HG03469 (cell line): ENCODE data around the gene CDK11B.
"Not testable (repeated sequence)": the region's sequence is repeated elsewhere in the genome, so short reads cannot be mapped to it uniquely, and the experiment has no call there.

Experiments
- ATAC-seq: cut with Tn5 transposase; IDR thresholded peaks from one replicate; pipeline ENCODE4 v1.9.1; 2021; ENCODE audit warnings: mild to moderate bottlenecking, moderate library complexity, moderate number of reproducible peaks; ENCODE audit not compliant: unreplicated experiment

The CDK11B gene

GRCh38 chr1:1600861-1601563 lies 57.8 kb downstream of the CDK11B start:
- no peak for ATAC-seq

GRCh38 chr1:1599935-1600860 lies 58.6 kb downstream of the CDK11B start, which contains the start of gene FNDC10:
Gene FNDC10, minus strand, starts transcription at chr1:1600135. Its CDS starts 120 bp downstream, at chr1:1600015.
- ATAC-seq: no peak

GRCh38 chr1:1599030-1599934 lies 59.5 kb downstream of the CDK11B start:
- ATAC-seq: no peak

- no peak for ATAC-seq
These were observed 60.1 kb downstream of the CDK11B start for GRCh38 chr1:1598720-1599029.

- ATAC-seq: no peak
These were observed 60.6 kb downstream of the CDK11B start for GRCh38 chr1:1598051-1598719.

GRCh38 chr1:1597275-1597930 lies 61.4 kb downstream of the CDK11B start:
- no peak for ATAC-seq

- no peak for ATAC-seq
These were observed 62.1 kb downstream of the CDK11B start for GRCh38 chr1:1596493-1597274.

- ATAC-seq: not testable (repeated sequence)
These were observed 63.5 kb downstream of the CDK11B start for GRCh38 chr1:1595341-1595740.

GRCh38 chr1:1594602-1595260 lies 64.1 kb downstream of the CDK11B start:
- ATAC-seq: no peak

GRCh38 chr1:1593834-1594601 lies 64.8 kb downstream of the CDK11B start:
- ATAC-seq: no peak

- no peak for ATAC-seq
These were observed 67.4 kb downstream of the CDK11B start for GRCh38 chr1:1591452-1591851.
